HG03196 (cell line): ENCODE data around the gene LTC4S.

Experiments
- ATAC-seq: cut with Tn5 transposase; IDR thresholded peaks from one replicate; pipeline ENCODE4 v1.9.1; 2021; ENCODE audit not compliant: unreplicated experiment

Gene LTC4S

DNA sequence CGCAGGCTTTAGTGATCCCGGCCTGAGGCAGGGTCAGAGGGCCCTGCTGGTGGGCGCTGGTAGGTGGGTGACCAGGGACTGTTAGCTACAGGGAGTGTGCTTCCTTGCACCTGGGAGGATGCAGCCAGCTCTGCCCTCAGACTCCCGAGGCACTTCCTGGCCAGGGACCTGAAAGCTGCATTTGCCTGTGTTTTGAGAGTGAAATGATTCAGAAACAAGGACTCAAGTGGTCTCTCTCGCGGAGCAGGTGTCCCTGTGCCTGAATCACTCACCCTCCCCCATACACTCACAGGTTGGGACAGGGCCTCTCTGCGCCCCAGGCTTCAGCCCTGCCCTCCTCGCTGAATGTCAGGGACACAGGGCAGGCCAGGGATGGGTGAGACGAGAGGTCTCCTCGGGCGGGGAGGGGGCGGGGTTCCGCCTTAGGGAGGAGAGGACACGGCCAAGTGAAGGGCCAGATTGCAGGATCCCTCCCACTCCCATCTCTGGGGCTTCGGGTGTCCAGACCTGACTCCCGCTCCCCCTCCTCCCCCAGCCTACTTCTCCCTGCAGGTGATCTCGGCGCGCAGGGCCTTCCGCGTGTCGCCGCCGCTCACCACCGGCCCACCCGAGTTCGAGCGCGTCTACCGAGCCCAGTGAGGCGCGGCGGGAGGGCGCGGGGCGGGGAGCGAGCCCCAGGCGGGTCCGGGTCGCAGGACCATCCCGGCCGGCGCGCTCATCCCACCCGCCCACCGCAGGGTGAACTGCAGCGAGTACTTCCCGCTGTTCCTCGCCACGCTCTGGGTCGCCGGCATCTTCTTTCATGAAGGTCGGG, 1.5 kb downstream of the LTC4S start:
- ATAC-seq, result no peak

DNA sequence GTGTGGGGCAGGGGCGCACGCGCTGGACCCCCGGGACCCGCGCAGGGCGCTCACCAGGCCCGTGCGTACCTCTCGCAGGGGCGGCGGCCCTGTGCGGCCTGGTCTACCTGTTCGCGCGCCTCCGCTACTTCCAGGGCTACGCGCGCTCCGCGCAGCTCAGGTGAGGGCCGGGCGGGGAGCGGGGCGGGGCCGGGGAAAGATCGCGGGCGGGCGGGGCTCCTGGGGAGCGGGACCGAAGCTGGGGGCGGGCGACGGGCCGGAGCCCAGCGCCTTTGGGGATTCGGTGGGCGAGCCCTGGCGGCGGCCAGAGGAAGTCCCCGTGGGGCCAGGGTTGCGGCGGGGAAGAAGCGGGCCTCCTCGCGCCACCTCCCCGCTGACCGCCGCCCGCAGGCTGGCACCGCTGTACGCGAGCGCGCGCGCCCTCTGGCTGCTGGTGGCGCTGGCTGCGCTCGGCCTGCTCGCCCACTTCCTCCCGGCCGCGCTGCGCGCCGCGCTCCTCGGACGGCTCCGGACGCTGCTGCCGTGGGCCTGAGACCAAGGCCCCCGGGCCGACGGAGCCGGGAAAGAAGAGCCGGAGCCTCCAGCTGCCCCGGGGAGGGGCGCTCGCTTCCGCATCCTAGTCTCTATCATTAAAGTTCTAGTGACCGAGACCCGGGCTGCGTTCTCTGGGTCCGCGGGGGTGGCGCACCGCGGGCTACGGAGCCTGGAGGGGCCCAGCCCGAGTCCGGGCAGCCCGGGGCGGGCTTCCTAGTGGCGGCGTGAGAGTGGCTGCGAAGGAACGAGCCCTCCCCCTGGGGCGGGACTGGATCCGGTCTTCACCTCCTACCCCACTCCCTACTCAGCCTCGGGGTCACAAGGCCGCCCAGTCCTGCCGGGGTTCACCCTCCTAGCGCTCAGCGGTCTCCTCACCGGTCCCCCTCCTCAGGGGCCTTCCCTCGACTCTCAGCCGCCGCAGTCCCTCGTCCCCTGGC, 2.4 kb downstream of the LTC4S start:
- peak; percentile 67 for ATAC-seq

DNA sequence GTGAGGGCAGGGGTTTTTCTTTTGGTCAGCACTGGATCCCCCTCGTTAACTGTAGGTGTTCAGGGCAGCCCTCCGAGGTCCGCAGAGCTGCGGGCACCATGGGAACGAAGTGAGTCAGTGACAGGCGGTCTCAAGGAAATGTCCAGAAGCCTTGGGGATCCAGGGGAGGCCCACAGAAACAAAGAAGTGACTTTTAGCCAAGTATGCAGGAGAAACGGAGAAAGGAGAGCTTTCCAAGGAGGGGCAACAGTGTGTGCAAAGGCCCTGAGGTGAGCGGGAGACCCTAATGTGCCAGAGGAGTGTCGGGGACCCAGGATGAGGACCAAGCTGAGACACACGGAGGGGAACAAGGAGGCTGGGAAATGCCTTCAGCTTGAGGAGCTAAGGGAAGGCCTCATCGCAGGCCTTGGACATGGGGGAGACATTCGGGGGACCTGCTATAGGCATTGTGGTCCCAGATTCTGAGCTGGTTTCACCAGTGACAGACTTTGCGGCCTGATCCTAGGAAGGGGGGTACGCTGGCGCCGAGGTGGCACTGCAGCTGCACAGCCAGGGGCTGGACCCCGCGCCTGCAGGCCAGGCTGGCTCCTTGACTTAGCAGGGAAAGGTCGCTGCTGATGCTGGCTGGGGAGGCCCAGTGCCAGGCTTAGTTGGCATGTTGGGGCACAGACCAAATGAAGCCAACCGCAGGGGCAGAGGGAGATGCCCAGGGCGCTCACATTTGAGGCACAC, 3.3 kb downstream of the LTC4S start:
- no peak for ATAC-seq

DNA sequence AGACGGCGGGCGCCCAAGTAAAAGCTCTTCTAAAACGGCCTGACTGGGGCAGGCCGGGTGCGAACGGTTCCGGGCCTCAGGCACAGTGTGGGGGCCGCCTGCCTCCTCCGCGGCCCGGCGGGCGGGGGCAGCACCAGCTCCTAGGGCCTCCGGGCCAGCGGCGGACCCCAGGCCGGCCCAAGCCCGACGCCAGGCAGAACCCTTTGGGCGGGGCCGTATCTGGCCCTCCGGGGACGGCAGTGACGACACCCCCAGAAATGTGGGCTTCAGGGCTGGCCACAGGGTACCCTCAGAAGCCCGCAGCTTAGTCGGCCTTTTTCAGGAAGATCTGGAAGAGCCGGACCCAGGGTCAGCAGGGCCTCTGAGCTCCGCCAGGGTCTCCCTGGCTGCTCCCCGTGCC, 4.0 kb downstream of the LTC4S start:
- ATAC-seq, result no peak

DNA sequence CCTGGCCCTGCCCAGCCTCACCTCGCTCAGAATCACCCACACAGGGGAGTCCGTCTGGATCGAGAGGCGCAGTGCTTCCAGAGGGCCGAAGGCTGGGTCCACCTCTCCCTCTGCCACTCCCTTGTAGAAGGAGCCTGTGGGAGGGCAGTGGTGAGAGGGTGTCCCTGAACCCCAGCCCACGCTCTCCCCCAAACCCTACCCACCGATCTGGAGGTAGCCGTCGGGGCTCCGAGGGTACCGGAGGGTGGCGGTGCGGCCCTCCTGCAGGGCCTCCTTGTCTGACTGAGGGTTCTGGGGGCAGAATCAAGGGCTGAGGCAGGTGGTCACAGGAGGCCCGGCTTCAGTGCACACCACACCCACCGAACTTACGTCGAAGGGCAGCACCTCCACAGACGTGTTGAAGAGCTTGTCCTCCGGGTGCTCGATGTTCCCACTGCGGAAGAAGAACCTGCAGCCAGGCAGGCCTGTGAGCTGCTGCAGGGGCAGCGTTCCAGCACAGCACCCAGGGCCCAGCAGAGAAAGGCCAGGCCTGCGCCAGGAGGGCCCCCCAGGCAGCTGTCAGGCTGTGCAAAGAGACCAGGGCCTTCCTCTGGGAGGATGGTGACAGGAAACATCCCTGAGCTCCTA, 4.5 kb downstream of the LTC4S start:
- ATAC-seq, result no peak

DNA sequence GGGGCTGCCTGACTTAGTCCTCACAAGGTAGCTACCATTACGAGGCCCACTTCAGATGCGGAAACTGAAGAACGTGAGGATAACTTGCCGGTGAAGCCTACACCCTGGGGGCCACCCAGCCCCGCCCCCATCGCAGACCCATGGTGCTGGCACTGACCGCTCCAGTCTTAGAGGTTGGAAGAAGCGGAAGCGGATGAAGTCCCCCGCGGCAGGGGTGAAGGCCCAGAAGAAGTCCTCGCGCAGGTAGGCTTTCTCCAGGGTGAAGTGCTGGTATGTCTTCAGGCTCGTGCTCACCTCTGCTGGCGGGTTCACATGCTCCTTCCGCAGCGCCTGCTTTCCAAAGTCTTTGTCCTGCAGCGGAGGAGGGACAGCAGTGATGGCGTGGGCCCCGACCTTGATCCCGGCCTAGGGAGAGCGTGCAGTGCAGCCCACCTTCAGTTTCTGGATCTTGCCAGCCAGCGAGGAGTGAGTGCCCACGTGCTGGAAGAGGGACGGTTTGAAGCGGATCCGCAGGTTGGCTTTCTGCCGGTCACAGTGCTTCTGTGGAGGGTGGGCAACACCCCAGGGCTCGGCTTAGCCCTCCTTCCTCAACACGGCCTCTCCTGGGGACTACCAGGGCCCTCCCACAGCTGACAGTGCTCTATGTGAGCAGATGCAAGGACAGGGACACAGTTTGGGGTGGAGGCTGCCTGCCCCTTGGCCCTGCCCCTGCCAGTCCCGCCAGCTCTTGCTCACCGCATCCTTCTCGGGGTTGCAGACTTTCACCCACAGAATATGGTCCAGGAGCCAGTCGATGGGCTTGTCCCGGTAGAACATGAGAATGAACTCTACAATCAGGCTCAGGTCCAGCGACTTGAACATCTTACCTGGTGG, 5.2 kb downstream of the LTC4S start:
- no peak for ATAC-seq

DNA sequence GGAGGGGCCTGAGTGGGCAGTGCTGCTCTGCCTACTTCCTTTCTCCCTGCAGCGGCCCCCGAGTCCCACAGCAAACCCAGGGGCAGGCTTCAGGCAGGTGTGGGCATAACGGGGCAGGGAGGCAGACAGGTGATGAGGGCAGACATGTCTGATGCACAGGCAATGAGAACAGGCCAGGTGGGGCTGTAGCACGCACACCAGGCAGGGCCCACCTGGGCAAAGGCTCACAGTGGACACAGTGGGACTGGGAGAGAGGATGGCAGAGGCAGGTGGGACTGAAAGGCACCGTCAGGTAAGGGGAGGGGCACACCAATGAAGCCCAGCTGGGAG, 5.8 kb downstream of the LTC4S start:
- no peak for ATAC-seq

DNA sequence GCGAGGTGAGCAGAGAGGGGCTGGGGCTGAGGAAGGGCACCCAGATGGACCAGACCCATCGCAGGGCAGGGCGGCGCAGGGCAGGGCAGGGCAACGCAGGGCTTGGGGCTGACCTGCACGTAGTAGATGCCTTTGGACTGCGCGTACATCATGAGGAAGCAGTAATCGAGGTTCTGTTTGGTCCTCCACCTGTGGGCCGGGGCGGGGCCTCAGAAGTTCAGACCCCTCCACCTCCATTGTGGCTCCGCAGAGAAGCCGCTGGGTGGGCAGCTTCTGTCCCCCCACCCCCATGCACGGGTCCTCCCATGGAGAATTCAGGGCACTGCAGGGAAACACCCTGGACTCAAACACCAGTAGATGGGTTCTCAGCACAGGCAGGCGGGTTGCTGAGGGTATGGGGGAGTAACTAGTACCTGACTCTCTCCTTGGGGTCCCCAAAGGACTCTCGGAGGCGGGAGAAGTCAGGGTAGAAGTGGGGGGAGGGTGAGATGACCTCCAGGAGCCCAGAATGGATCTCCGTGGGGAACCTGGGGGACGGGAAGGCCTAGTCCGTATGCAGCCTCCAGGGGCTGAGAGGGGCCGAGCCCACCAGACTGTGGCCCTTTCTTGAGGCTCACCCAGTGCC, 6.4 kb downstream of the LTC4S start:
- no peak for ATAC-seq

DNA sequence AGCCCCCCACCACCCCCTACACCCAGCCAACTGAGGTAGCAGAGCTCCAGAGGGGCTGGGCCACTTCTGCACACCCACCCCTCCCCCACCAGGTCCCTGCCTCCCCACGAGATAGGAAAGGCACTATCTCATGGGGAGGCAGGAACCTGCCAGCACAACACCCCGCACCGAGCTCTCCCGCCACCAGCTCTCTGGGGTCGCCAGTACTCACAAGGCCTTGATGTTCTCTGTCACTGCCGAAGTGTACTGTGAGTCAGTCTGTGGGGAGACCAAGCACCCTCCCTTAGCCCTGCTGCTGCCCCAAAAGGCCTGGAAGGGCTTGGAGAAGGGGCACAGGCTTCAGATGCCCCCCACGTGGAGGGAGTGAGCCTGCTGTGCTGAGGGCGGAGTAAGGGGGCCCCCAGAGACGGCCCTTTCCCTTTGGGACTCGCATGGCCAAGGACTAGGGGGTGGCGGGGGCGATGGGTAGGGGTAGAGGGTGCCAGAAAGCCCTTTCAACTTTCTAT, 7.0 kb downstream of the LTC4S start:
- no peak for ATAC-seq

DNA sequence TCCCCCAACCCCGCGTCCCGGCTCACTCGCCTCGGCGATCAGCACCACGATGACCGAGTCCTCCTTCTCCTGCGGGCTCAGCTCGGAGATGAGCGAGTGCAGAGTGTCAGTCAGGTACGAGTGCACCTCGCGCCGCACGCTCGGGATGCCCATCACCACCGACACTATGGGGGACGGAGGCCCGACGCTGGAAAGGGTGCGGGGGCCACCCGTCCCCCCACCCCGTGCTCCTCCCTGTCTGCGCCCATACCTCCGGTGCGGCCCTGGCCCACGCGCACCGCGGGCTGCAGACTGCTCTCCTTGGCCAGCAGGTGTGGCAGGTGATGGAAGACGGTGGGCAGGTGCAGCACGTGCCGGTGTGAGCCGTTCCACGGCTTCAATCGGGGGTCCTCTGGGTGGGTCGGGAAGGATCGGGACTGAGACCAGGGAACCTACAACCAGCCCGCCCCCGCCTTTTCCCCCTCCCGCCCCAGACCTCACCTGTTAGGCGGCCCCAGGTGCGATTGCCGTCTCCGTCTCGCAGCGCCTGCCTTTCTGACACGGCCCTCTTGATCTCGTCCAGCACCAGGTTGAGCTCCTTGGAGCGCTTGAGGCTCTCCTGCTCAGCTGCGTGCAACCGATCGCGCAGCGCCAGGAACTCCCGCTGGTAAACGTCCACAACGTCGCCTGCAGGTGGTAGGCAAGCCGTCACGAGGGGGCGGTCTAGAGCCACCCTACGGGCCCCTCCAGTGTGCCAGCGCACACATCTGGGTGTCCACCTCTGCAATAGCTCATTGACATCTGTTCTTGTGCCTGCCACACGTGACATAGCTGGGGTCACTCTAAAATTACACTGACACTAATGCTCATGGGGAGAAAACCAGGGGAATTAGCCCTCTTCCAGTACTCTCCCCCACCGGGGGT, 7.8 kb downstream of the LTC4S start:
- peak; percentile 25 for ATAC-seq

DNA sequence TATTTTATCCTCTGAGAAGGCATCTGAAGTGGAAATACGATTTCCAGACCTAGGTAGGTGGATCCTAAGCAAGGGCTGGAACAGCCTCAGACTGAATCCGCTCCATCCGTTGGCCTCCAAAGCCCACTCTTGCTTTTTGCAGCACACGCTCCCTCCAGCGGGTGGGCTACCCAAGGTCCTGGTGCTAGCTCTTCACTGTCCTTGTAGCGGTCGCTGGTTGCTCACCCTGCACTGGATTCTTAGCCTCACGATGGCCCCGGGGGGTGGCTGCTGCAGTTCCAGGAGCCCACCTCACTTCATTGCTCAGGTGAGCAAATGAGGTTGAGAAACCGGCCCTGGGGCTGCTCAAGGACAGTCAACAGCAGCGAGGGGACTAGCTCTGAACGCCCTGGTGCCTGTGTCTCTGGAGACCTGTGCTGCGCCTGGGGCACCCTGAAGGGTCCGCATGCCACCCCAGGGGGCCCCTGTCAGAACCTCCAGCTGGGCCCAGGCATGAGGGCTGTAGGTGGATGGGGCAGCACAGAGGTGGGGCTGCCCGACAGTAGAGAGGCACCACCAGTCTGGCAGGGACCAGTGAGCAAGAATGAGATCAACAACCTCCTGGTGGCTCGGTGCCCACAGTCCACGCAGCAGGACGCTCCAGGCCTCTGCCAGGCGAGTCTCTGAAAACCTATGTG, 8.6 kb downstream of the LTC4S start:
- no peak for ATAC-seq

DNA sequence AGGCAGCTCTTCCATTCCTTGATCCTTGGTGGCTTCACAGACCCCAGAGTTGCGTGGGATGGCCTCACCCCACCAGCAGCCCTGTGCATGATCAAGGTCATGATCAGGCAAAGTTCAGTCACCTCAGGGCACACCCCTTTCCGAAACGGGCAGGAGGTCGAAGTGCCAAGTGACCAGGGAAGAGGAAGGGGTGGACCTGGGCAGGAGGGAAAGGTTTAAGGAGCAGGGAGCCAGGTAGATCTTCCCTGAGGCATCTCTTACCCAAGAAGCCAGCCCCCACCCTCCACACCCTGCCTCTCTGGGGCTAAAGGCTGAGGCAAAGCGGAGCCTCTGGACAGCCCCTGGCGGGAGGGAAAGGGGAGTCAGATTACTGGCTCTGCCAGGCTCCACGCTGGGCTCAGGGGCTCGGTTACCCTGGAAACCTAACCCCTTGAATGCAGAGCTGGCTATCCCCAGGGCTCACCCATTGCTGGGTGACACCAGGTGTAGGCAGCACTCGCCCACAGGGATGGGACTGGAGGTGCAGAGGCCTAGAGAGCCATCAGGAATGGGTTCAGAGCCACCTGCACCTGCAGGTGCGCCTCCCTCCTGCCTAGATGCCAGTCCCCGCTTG, 9.3 kb downstream of the LTC4S start:
- no peak for ATAC-seq

DNA sequence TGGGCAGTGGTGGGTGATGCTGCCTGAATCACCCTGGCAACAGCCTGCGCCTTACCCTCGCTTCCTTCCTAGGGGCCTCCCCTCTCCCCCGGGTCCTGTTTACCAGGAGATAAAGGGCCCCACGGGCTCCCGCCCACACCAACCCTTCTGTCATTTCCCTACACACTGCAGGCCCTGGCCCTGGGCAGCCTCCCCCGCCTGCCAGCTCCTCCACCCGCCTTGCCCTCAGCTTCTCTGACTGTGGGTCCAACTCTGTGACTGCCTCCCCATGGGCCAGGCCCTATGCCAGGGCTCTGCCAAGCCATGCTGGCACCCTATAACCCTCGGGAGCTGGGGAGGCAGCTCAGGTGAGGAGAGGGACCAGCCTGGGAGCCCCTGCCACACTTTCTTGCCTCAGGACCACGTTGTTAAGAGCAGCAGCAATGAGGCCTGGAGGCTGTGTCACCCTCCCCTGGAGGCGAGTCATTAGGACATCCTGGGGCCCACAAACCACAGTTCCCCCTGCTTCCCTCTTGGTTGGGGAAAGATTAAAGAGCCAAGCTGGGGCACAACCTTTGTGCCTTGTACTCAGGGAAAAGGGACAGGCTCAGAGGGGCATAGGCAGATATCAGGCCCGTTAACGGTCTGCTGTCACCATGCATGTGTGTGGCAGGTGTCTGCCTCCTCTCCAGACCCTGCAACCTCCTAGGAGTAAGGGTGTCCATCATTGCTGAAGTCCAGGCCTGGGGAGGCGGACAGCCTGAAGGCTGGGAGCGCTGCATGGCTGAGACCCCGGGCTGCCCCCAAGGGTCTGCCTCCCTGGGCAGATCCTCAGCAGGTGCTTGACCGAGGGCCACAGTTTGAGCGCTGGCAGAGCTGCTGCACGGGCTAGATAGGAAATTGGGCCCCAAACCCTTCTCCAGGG, 10.1 kb downstream of the LTC4S start:
- no peak for ATAC-seq

DNA sequence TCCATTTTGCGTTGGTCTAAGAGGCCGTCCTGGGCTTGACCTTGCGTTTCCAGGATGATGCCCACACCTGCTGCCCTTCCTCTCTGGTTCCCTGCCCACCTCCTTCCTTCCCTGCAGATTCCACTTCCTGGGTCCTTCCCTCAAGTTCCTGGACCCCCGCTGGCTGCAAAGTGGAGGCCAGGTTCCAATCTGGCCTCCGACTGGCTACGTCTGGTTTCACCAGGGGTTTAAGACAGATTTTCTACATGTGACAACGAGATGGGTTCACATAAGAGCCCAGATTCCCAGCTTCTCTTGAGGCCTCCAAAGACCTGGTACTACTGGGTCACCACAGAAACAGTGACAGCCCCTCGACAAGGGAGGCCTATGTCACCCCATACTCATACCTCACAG, 10.8 kb downstream of the LTC4S start:
- ATAC-seq, result no peak

DNA sequence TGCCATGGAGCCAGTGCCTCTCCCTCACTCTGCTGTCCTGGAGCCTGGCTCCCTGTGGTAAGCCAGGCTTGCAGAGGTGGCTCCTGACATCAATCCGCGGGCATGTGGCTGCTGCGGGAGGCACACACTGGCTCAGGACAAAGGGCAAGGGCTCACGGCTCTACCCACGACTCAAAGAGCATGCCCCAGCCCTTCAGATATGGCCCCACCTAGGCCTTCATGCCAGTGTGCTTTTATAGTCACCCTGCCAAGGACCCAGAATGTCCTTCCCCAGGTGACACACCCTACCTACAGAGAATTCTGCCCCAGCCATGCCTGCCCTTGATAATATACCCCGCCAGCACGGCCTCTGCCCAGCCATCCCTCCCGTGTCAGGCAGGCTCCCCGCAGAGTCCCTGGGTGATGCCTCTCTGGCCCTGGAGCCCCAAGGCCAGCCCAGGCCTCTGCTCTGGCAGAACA, 11.3 kb downstream of the LTC4S start:
- ATAC-seq, result no peak

DNA sequence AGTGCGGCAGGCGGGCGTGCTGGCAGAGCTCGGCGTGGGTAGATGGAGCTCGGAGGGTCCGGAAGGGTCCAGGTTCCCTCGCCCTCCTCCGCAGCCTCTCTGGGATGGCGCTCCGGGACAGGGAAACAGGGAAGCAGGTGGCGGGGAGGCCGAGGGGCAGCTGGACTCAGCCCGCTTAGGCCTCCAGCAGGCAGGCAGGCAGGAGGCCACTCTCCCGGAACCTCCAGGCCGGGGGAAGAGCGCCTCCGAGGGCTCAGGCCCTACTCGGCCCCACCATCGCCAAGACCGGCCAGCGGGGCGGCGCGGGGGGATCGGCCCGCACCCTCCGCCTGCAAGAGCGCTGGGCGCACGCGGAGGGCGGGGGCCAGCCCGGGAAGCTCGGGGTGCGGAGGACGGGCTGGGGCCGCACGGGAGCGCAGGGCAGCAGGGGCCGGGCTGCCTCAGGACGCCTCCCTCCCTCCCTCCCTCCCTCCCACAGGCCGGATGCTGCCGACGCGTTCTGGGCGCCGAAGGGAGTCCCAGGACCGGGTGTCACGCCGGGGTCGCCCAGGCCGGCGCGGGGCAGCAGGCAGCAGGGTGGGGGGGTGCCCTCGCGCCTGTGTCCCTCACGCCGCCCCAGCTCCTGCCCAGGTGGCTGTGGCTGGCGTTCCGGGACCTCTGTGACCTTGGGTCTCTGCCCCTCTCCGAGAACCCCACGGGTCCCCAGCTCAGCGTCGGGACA, 11.9 kb downstream of the LTC4S start:
- peak; percentile 18 for ATAC-seq
